GM19328 (cell line): ENCODE data around the gene ALDH8A1.

Experiments
- ATAC-seq: cut with Tn5 transposase; IDR thresholded peaks from one replicate; pipeline ENCODE4 v1.9.1; 2021; ENCODE audit warnings: mild to moderate bottlenecking, moderate library complexity; ENCODE audit not compliant: unreplicated experiment

ALDH8A1 gene, protein sequence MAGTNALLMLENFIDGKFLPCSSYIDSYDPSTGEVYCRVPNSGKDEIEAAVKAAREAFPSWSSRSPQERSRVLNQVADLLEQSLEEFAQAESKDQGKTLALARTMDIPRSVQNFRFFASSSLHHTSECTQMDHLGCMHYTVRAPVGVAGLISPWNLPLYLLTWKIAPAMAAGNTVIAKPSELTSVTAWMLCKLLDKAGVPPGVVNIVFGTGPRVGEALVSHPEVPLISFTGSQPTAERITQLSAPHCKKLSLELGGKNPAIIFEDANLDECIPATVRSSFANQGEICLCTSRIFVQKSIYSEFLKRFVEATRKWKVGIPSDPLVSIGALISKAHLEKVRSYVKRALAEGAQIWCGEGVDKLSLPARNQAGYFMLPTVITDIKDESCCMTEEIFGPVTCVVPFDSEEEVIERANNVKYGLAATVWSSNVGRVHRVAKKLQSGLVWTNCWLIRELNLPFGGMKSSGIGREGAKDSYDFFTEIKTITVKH

DNA sequence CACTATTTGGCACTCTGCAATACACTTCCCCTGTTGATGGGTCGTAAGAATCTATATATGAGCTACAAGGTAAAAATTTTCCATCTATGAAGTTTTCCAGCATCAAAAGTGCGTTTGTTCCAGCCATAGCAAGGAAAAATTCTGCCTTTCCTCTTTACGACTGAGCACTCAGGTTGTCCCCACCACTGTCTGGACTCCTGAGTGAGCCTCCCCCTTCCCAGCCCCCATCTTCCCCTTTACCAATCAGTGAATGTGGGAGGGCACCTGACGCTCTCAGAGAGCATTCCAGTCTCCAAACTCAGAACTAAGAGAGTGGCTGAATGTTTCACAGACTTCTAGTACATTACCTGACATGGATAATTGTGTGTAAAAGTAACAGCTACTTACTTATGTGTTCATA lies at the start of gene ALDH8A1:
Gene ALDH8A1 (minus strand): TSS at position 175 of the 400 bp plus-strand sequence. CDS start 48 bp downstream, at position 127.
- ATAC-seq = no peak

DNA sequence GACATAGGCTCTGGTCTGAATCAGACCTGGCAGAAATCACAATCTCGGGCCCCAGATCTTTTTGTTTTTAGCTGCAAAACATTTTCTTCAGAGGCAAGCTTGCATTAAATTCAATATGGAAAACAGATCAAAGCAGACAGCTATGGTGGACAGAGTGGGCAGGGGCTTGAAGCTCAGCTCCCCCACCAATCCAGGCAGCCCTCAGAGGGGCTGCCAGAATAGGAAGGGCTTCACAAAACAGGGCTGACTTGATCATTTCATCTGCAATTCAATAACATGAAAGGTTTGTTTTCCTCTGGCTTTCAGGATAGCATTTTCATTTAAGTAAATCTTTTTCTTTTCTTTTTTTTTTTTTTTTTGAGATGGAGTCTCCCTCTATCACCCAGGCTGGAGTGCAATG lies 49.2 kb upstream of the ALDH8A1 start:
- no peak for ATAC-seq

DNA sequence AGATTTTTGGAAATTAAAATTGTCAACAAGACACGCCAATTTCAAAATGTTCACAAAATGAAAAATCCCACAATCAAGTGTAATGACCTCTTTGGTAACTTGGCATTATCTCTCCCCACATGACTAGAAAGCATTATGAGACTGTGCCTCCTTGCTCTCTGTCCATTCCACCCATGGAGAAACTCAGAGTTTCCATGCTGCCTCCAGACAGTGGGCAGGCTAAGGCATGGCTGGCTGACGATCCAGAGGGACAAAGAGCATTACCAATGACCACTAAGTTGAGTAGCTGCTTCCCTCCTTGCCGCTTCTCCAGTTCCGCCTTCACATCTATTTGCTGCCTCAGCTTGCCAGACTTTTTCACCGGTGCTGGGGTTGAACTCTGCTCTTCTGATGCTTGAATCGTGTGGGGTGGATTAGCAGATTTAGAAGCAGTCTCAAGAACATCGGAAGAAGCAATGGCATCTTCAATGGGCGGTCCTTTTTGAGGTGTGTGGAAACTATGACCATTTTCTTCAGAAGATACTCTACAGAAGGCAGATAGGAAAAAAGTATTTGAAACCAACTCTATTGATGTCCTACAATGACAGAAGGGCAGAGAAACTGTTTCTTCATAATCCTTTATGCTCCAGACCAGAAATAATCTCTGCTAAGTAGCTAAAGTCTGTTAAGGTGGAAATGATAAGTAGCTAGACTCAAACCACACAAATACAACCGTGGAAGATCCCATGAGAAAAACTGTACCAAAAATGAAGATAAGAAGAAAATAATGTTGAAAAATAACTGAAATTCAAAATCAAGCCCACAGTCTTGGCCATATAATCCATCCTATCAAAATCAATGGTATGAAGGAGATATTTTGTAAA lies 47.5 kb upstream of the ALDH8A1 start:
- ATAC-seq = no peak

DNA sequence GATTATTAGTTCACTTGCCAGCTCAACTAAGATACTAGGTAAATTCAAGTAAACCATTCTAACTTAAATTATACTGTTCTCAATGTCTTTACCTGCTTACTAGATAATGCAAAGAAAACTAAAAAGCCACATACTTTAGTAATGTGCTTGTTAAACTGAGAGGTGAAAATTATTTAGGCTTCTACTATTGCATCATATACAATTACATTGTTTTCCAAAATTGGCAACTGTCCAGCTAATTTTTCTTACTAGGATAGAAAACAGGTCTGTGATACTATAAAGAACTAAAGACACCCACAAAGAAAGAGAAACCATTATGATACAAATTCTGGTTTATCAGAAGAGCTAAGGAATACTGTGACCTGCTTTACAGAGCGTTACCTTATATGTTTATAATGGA lies 45.6 kb upstream of the ALDH8A1 start:
- no peak for ATAC-seq

DNA sequence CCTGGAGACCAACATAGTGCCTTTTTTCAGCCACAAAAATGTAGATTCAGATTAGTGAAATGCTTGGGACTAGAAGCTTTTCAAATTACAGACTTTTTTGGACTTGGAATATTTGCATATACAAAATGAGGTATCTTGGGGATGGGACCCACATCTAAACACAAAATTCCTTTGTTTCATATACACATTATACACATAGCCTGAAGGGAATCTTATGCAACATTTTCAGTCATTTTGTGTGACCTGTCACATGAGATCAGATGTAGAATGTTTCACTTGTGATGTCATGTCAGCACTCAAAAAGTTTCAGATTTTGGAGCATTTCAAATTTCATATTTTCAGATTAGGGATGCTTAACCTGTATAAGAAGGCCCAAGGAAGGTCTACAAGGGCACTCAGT lies 44.5 kb upstream of the ALDH8A1 start:
- no peak for ATAC-seq

DNA sequence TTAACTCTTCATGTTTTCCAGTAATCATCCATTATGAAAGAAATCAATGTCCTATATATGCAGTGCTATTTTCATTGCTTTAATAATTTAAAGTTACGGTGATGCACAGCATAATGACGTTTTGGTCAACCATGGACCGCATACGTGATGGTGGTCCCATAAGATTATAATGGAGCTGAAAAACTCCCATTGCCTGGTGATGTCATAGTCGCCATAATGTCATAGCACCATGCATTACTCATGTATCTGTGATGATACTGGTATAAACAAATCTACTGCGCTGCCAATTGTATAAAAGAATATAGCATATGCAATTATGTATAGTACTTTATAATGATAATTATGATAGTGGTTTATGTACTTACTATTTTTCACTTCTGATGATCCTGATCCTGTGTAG lies 42.3 kb upstream of the ALDH8A1 start:
- no peak for ATAC-seq

DNA sequence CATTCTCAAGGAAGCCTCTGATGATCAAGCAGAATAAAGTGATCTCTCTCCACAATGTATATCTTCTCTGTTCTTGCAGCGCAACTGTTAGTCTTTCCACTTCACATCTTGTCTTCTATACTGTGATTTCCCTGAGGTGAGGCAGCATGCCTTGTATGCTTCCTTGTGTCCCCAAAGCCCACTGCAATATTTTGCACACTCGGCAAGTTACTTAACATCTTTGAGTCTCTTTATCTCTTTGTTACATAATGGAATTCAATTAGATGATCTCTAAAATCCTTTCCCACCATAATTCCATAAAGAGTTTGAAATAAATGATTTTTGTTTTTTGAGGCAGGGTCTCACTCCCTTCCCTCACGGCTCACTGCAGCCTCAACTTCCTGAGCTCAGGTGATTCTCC lies 40.4 kb upstream of the ALDH8A1 start:
- no peak for ATAC-seq

DNA sequence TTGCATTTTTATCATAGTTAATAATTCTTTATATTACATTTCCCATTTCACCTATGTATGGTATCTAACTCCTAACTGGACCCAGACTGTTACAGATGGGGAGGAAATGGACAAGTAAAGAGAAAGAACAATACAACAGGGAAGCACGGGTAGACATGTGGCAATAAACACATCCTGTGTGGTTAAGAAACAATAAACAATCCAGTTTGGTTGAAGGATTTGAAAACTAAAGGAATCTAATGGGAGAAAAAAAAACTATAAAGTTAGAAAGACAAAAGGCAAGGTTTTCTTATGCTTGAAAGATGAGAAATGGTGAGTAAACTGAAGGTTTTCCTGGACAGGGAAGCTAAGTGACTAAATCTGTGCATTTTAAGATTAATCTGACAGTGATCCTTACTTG lies 34.9 kb upstream of the ALDH8A1 start:
- ATAC-seq = no peak

DNA sequence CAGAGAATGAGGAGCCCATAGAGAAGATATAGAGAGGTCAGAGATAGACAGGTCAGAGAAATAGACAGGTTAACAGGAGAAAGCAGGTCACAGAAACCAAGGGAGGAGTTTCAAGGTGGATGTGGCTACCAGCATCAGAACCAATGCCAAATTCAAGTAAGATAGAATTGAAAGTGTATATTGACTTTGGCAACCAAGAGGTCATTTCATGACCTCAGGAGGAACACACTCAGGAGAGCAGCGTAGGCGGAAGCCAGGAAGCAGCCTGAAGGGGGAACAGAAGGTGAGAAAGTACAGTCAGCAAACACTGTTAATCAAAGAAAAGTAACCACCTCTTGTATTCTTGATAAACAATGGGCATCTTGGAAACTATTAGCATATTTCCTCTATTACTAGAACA lies 33.9 kb upstream of the ALDH8A1 start:
- ATAC-seq = no peak

DNA sequence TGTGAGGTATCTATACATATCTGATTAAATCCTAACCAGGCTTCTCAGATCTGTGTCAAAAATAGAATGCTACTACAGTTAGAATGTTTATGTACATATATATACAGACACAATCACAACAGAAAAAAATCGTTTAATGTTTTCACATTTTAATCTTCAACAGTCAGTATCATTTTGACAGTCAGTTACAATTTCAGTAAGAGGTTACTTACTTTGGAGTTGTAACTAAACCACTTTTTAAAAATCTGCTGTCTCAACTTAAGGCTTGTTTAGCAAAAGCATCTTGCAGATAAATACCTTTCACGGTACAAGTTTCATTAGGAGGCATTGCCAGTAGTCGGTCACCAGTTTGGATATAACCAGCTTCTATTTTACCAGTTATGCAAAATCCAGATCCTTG lies 32.3 kb upstream of the ALDH8A1 start:
- no peak for ATAC-seq

DNA sequence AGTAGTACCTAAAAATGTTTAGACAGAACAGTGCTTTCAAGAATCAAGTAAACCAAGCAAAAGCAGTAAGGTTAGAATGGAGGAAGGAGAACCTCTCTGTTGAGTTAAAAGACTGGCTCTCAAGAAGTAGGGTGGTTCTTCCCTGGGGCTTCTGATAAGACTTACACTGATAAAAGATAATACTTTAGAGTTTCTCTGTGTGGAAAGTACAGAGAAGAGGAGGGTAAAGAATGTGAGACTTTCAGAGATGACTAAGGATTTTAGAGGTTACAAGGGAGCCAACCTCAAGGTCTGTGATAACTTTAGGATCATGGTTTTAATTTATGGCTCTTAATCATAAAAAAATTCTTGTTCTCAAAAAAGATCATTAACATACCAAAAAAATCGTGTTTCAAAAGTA lies 30.9 kb upstream of the ALDH8A1 start:
- ATAC-seq = no peak

DNA sequence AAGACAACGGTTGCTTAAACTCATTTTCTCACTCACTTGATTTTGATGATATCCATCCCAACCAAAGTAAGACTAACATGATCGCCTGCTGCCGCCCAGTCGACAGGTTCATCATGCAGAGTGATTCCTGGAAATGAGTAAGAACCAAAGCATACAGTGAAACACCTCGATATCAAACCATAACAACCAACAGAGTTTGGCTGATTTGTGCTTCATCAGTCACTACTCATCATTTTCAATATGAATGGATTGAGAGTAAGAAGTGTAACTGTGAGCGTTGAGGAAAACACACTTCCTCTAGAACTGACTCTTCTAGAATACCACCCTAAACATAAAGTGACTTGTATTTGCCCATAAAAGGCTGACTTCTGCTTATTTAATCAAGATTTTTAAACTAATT lies 29.2 kb upstream of the ALDH8A1 start:
- no peak for ATAC-seq

DNA sequence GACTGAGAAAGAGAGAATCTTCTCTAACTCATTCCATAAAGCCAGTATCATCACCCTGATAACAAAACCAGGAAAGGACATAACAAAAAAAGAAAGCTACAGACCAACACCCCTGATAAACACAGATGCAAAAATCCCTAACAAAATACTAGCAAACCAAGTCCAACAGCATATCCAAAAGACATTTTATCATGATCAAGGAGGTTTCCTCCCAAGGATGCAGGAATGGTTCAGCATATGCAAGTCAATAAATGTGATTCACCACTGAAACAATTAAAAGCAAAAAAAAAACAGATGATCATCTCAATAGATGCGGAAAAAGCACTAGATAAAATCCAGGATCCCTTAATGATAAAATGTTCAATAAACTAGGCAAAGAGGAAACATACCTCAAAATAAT lies 24.5 kb upstream of the ALDH8A1 start:
- no peak for ATAC-seq

DNA sequence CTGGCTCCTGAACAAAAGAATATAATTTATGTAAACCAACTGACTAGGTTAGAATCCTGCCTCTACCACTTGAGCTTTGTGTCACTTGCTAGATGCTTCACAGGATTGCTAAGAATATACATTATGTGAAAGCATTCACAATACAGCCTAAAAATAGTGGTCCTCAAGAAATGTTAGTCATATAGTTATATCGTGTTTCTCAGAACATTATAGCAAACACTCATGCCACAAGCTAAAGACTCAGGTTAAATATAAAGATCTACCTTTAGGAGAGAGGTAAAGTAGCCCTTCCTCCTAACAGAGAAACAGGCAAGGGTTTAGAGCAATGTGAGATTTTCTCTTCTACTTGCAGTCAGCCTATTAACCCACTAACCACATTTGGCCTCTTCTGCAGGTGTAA lies 17.8 kb upstream of the ALDH8A1 start:
- ATAC-seq = no peak

DNA sequence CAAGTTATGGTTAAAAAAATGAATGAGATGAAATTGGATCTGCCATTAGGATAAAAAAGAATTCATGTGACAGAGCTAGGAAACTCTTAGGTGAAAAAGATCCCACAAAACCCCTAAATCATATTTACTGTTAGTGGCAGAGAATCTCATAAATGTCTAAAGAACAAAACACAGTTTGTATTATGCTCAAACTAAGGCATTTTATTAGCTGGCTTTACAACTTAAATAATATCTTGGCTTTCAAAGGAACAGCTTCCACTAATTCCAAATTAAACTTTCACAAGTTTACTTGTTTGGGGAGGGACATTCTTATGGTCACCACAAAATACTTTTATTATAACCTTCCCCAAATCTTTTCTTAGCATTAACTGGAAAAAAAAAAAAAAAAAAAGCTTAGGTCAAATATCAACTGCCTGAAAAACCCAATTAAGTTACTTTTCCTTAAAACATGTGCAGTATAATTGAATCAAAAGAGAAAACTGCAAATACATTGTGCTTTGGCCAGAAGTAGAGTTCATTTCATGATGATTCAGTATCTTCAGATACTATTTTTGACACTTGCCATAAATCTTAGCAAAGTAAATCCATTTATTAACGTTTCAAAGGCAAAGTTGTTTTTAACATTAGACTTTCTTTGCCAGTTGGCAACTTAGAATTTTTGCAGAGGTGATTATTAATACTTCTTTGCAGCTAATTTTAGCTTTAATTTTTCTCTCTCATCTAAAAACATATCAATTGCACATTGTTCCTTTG lies 14.7 kb upstream of the ALDH8A1 start:
- no peak for ATAC-seq

DNA sequence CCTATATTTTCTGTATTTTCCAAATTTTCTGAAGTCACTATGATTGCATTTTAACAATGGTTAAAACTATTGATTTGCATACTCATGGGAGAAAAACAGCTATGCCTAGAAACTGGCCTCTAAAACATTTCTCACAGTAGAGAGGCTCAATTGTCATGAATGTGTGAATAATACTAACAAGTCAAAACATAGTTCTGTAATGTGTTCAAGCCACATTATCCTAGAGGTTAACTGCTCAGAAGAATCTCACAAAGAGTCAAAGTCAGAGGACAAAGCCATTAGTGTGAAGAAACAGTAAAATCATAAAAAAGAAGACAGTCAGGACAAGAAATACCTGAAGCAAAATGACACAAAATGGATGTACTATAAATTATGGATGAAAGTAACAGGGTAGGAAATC lies 12.5 kb upstream of the ALDH8A1 start:
- no peak for ATAC-seq

DNA sequence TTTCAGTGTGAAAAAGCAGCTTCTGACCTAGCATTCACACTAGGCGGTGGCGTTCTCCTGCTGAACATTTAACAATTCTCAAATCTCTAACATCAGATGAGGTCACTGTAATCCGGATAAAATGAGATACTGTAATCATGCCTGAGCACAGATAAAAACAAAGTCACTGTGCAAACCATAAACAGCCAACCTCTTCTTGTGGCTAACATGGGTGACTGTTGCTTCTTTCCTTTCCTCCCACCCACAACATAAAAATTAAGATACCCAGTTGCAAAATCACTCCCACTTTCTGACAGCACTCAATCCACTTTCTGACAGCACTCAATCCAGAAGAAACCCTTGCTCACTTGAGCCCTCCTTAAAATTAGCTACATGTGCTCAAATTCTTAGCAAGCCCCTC lies 11.5 kb upstream of the ALDH8A1 start:
- ATAC-seq = no peak

DNA sequence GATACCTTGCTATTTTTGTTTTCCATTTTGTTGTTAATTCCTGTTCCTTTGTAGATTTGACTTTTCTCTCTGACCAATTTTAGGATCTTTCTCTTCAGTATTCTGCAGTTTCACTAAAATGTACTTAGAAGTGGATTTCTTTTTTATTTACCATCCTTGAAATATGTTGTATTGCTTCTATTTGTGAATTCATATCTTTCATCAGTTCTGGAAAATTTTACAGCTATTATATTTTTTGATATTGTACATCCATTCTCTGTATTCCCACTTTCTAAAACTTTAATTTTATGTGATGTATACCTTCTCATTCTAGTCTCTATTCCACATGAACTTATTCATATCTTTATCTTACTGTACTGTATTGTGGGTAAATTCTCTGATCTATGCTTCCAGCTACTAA lies 9.7 kb upstream of the ALDH8A1 start:
- ATAC-seq = no peak

DNA sequence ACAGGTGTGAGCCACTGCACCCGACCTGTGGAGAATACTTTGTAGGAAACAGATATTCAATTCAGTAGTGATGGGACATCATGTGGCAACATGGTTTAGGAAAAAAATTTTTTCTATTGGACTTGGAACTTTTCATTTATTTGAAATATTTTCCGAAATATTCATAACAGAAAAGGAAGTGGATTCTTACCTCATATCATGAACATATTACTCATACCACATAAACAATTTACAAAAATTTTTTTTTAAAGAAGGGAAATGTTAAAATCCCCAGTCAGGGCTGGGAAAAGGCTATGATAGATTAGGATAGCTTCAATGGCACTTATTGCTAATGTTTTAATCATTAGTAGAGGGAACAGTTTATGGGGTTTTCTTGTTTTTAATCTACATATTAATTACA lies 6.8 kb upstream of the ALDH8A1 start:
- no peak for ATAC-seq

DNA sequence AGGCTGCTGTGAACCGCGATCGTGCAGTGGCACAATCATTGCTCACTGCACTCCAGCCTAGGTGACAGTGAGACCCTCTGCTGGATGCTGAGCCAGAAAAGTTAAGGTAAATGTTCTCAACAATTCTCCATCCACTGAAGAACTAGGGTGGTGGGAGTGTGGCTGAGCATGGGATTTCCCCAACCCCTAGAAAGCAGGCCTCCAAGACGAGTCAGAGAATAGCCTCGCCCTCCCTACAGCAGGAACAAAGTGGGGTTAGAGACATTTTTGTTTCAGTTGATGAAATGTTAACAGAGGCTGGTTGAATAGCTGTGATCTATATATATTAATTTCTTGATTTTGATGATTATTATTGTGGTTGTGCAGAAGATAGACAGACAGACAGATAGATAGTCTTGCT lies 6.1 kb upstream of the ALDH8A1 start:
- no peak for ATAC-seq

DNA sequence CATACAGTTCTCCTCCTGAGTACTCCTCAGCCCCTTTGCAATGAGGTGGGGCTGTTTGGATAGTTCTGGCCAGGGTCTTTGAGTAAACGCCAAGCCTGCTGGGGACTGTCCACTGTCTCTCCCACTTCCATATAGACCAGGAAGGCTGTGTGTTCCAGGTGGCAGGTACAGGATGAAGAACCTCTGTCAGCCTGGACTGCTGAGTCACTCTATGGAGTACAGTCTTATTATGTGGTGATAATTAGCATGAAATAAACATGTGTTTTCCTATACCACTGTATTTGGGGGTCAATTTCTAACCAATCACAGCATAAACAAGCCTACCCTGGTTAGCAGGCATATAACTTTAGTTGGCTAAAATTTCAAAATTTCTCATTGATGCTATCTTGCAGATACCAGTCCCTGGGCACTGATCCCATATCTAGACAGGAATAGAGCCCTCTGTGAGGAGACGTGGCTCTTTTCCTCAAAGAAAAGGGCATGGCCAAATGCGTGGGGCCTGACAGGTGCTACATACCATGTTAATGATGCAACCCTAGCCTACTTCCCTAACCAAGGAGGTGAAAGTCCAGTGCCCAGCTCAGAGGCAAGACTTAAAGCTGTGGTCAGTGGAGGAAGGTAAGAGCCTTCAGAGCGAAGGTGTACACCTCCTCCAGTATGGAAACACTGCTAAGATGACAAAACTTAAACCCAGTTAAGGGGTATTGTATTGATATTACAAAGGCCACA lies 4.5 kb upstream of the ALDH8A1 start:
- ATAC-seq = no peak
